Liver (tissue), 3 donors: ENCODE results near the gene LSM5.

Source experiments
- CTCF ChIP-seq: fragments of 150-350 bp; IDR thresholded peaks from 2 replicates; pipeline ENCODE4 v1.5.1; 2017; ENCODE audit warnings: improper control_type of control experiment, low read depth, low read length; ENCODE audit not compliant: missing input control
- GABPA ChIP-seq, 2 donors: IDR thresholded peaks in 1 of 2; conservative IDR thresholded peaks in 1 of 2; 2 replicates each; pipeline ENCODE4 v1.6.1; 2016; ENCODE audit warnings: antibody characterized with exemption in 2 of 2, mild to moderate bottlenecking in 1 of 2, moderate library complexity in 1 of 2
- HNF4A ChIP-seq, 2 donors: conservative IDR thresholded peaks; 2 replicates each; pipeline ENCODE4 v1.6.1; 2016; ENCODE audit warnings: antibody characterized with exemption in 2 of 2, mild to moderate bottlenecking in 2 of 2
- JUND ChIP-seq, 2 donors: IDR thresholded peaks; 2 replicates each; pipeline ENCODE4 v1.6.1; 2016; ENCODE audit warnings: antibody characterized with exemption in 2 of 2
- RAD21 ChIP-seq, 2 donors: IDR thresholded peaks; 2 replicates each; pipeline ENCODE4 v1.6.1; 2016; ENCODE audit warnings: antibody characterized with exemption in 2 of 2, mild to moderate bottlenecking in 2 of 2
- REST ChIP-seq: IDR thresholded peaks from 2 replicates; pipeline ENCODE4 v1.6.1; 2016; ENCODE audit warnings: antibody characterized with exemption, mild to moderate bottlenecking
- SP1 ChIP-seq: IDR thresholded peaks from 2 replicates; pipeline ENCODE4 v1.6.1; 2018; ENCODE audit warnings: antibody characterized with exemption, mild to moderate bottlenecking
- TAF1 ChIP-seq: conservative IDR thresholded peaks from 2 replicates; pipeline ENCODE4 v1.6.1; 2016; ENCODE audit warnings: antibody characterized with exemption, mild to moderate bottlenecking
- TF ChIP-seq, protein P1 (sequence below): IDR thresholded peaks from 2 replicates; pipeline ENCODE4 v1.6.1; 2016; ENCODE audit warnings: antibody characterized with exemption
- TF ChIP-seq, protein P2 (sequence below): IDR thresholded peaks from 2 replicates; pipeline ENCODE4 v1.6.1; 2016; ENCODE audit warnings: antibody characterized with exemption
- donor health status: healthy.
- donor health status: healthy.

GRCh38 chr7:32507414-32507813 is 17.2 kb upstream of the LSM5 start:
- TF ChIP-seq CTCF = no peak
- TF ChIP-seq HNF4A (conservative IDR thresholded peaks at IDR 0.05) = no peak
- no peak for TF ChIP-seq GABPA (IDR thresholded peaks at IDR 0.05 in 1 of 2, conservative IDR thresholded peaks at IDR 0.05 in 1 of 2)
- no peak for TF ChIP-seq REST
- TF ChIP-seq, protein P1, sequence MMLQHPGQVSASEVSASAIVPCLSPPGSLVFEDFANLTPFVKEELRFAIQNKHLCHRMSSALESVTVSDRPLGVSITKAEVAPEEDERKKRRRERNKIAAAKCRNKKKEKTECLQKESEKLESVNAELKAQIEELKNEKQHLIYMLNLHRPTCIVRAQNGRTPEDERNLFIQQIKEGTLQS = no peak
- TF ChIP-seq SP1 = no peak
- TF ChIP-seq TAF1 = no peak
- no peak for TF ChIP-seq JUND (IDR thresholded peaks at IDR 0.05)
- TF ChIP-seq, protein P2, sequence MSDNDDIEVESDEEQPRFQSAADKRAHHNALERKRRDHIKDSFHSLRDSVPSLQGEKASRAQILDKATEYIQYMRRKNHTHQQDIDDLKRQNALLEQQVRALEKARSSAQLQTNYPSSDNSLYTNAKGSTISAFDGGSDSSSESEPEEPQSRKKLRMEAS = no peak
- no peak for TF ChIP-seq RAD21 (IDR thresholded peaks at IDR 0.05)
